ENCODE measurements around the gene MAT2A. TPM values are rescaled to one million over a fixed set of nuclear protein-coding genes. Genes with fewer than 3 reads are reported as not detected.

Gene MAT2A
- total and polyA plus RNA-seq, 9 of the 15 experiments (the other 6 are each of a cell fraction or from before 2014, with no cell fraction given) = 130 to 1,027 (median 240) TPM

GRCh38 chr2:85528355-85528754 is 10.6 kb upstream of the MAT2A start (continued):
- TF ChIP-seq BRD4 (IDR thresholded peaks at IDR 0.05) (no peak), RBBP5 (IDR thresholded peaks at IDR 0.05; ENCODE audit: borderline replicate concordance, insufficient read depth, low read length, poor library complexity, severe bottlenecking) (no peak), NCOA1 (IDR thresholded peaks at IDR 0.05; ENCODE audit: low read depth) (no peak), RREB1 (CRISPR knock-in tag; IDR thresholded peaks at IDR 0.05) (no peak), MEF2D (tag; conservative IDR thresholded peaks at IDR 0.05; ENCODE audit: low read depth) (no peak), MXI1 (IDR thresholded peaks at IDR 0.05; ENCODE audit: low read depth, low read length) (no peak), TEAD1 (CRISPR knock-in tag; IDR thresholded peaks at IDR 0.05) (no peak)
- TF ChIP-seq, protein P1, sequence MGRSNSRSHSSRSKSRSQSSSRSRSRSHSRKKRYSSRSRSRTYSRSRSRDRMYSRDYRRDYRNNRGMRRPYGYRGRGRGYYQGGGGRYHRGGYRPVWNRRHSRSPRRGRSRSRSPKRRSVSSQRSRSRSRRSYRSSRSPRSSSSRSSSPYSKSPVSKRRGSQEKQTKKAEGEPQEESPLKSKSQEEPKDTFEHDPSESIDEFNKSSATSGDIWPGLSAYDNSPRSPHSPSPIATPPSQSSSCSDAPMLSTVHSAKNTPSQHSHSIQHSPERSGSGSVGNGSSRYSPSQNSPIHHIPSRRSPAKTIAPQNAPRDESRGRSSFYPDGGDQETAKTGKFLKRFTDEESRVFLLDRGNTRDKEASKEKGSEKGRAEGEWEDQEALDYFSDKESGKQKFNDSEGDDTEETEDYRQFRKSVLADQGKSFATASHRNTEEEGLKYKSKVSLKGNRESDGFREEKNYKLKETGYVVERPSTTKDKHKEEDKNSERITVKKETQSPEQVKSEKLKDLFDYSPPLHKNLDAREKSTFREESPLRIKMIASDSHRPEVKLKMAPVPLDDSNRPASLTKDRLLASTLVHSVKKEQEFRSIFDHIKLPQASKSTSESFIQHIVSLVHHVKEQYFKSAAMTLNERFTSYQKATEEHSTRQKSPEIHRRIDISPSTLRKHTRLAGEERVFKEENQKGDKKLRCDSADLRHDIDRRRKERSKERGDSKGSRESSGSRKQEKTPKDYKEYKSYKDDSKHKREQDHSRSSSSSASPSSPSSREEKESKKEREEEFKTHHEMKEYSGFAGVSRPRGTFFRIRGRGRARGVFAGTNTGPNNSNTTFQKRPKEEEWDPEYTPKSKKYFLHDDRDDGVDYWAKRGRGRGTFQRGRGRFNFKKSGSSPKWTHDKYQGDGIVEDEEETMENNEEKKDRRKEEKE (IDR thresholded peaks at IDR 0.05; ENCODE audit: borderline replicate concordance in 1 of 2, control insufficient read depth in 1 of 2, low read depth in 2 of 2, low read length in 1 of 2) = no peak
- TF ChIP-seq, protein P2, sequence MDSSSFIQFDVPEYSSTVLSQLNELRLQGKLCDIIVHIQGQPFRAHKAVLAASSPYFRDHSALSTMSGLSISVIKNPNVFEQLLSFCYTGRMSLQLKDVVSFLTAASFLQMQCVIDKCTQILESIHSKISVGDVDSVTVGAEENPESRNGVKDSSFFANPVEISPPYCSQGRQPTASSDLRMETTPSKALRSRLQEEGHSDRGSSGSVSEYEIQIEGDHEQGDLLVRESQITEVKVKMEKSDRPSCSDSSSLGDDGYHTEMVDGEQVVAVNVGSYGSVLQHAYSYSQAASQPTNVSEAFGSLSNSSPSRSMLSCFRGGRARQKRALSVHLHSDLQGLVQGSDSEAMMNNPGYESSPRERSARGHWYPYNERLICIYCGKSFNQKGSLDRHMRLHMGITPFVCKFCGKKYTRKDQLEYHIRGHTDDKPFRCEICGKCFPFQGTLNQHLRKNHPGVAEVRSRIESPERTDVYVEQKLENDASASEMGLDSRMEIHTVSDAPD (CRISPR knock-in tag; IDR thresholded peaks at IDR 0.05) = no peak
- TF ChIP-seq, protein P3, sequence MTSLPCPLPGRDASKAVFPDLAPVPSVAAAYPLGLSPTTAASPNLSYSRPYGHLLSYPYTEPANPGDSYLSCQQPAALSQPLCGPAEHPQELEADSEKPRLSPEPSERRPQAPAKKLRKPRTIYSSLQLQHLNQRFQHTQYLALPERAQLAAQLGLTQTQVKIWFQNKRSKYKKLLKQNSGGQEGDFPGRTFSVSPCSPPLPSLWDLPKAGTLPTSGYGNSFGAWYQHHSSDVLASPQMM (CRISPR knock-in tag; IDR thresholded peaks at IDR 0.05) = no peak

Data from K562 (cell line).